GM23248 (cell line): ENCODE results near the gene ELMOD1. TPM values are rescaled to one million over a fixed set of nuclear protein-coding genes. Genes with fewer than 3 reads are reported as not detected.

Experiments used
- DNase-seq: peaks from one replicate; pipeline ENCODE4 v3.0.0-alpha.2; 2015
- H2AFZ ChIP-seq: fragments of 200-600 bp; sonication (generic); 2 replicates; pipeline ENCODE4 v1.6.1; 2016; ENCODE audit warnings: antibody characterized with exemption
- H3F3A ChIP-seq: fragments of 200-600 bp; sonication (generic); 2 replicates; pipeline ENCODE4 v1.6.1; 2016; ENCODE audit warnings: mild to moderate bottlenecking, antibody characterized with exemption, mixed run types; ENCODE audit not compliant: insufficient read depth
- H3K27ac ChIP-seq: fragments of 200-600 bp; sonication (generic); 2 replicates; pipeline ENCODE4 v1.5.1; 2016; ENCODE audit warnings: mild to moderate bottlenecking
- H3K27me3 ChIP-seq: fragments of 200-600 bp; sonication (generic); replicated peaks from 2 replicates; pipeline ENCODE4 v1.6.1; 2016; ENCODE audit warnings: mild to moderate bottlenecking; ENCODE audit not compliant: insufficient read depth
- H3K36me3 ChIP-seq: fragments of 200-600 bp; sonication (generic); 2 replicates; pipeline ENCODE4 v1.6.1; 2016; ENCODE audit warnings: low read depth, mild to moderate bottlenecking
- H3K4me1 ChIP-seq: fragments of 200-600 bp; sonication (generic); 2 replicates; pipeline ENCODE4 v1.6.1; 2016; ENCODE audit warnings: mild to moderate bottlenecking; ENCODE audit not compliant: insufficient read depth
- H3K4me2 ChIP-seq: fragments of 200-600 bp; sonication (generic); one replicate; pipeline ENCODE4 v1.6.1; 2016; ENCODE audit warnings: mild to moderate bottlenecking; ENCODE audit not compliant: unreplicated experiment
- H3K4me3 ChIP-seq: fragments of 200-600 bp; sonication (generic); 2 replicates; pipeline ENCODE4 v1.5.1; 2016; ENCODE audit warnings: mild to moderate bottlenecking
- H3K79me2 ChIP-seq: fragments of 200-600 bp; sonication (generic); 2 replicates; pipeline ENCODE4 v1.6.1; 2016; ENCODE audit warnings: mild to moderate bottlenecking; ENCODE audit not compliant: insufficient read depth
- H3K9ac ChIP-seq: fragments of 200-600 bp; sonication (generic); 2 replicates; pipeline ENCODE4 v1.6.1; 2016; ENCODE audit warnings: mild to moderate bottlenecking
- H3K9me2 ChIP-seq: fragments of 200-600 bp; sonication (generic); 2 replicates; pipeline ENCODE4 v1.6.1; 2016; ENCODE audit warnings: mixed run types, mild to moderate bottlenecking, moderate library complexity; ENCODE audit not compliant: insufficient read depth
- H3K9me3 ChIP-seq: fragments of 200-600 bp; sonication (generic); one replicate; pipeline ENCODE4 v1.6.1; 2017; ENCODE audit warnings: low read depth
- H4K20me1 ChIP-seq: fragments of 200-600 bp; sonication (generic); 2 replicates; pipeline ENCODE4 v1.6.0; 2016; ENCODE audit not compliant: insufficient read depth
- EZH2 ChIP-seq: fragments of 200-600 bp; sonication (generic); IDR thresholded peaks from 2 replicates; pipeline ENCODE4 v1.6.1; 2018; ENCODE audit warnings: antibody characterized with exemption, mild to moderate bottlenecking; ENCODE audit not compliant: insufficient read depth, poor library complexity, severe bottlenecking
- EZH2phosphoT487 ChIP-seq: fragments of 200-600 bp; sonication (generic); IDR thresholded peaks from 2 replicates; pipeline ENCODE4 v1.6.1; 2018; ENCODE audit warnings: antibody characterized with exemption, moderate library complexity, mild to moderate bottlenecking, low read depth; ENCODE audit not compliant: insufficient read depth
- WGBS, 2 experiments: methylation state at CpG; one replicate each; pipeline ENCODE4 v1.1.6; 2015 to 2017; ENCODE audit warnings: low lambda C conversion rate in 2 of 2, low coverage in 1 of 2; ENCODE audit errors: missing lambda C conversion rate in 2 of 2; 5-methylcytosine and 5-hydroxymethylcytosine counted together
- in situ Hi-C: fragments of 300-500 bp; cut with MboI; formaldehyde crosslinking; loops from 2 replicates; pipeline ENCODE4 v1.15.0; 2020
- polyA plus RNA-seq: library from polyadenylated mRNA; unstranded; fragments of >200 nt; fragmentation: Nextera tagmentation; extraction: Ambion mirVana; gene quantifications from 2 replicates; pipeline ENCODE4 v1.2.1, GENCODE V29; 2016
- total RNA-seq: library from RNA; depleted of rRNA; stranded (reverse); fragments of >200 nt; shearing (Covaris generic); gene quantifications from 2 replicates; pipeline ENCODE4 v1.2.3, GENCODE V29; 2014

Gene ELMOD1
- total and polyA plus RNA-seq, 2 experiments from 2014 or later, result 0.51 TPM; not detected in 1

DNA sequence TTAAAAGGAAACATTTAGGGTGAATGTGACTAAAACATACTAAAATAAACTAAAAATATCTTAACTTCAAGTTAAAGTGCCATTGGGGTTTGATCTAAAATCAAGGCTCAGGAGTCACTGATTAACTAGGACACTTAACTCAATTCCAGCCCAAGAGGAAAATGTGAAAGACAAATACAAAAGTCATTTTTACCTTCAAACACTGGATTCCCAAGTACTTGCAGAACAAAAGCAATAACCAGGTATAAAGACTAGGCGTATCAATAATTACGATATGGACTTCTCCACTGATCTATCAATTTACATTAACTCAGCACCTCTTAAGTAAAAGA, 41.0 kb upstream of the ELMOD1 start:
- Histone ChIP-seq H3K4me3 (no peak overlapping the region), H2AFZ (no peak overlapping the region), H4K20me1 (no peaks in the 10 kb centered on the region), H3K9me3 (no peaks in the 10 kb centered on the region), H3K4me2 (no peak overlapping the region), H3K4me1 (peaks cover 11% of the 10 kb centered on the region), H3K9me2 (no peaks in the 10 kb centered on the region), H3K27me3 (no peaks in the 10 kb centered on the region), H3K9ac (no peak overlapping the region), H3K27ac (no peak overlapping the region), H3K36me3 (peaks cover 18% of the 10 kb centered on the region; the same call in 1 of the 2 replicates), H3F3A (peaks cover 12% of the 10 kb centered on the region), H3K79me2 (no peaks in the 10 kb centered on the region)
- in situ Hi-C loops, result no loop called here
- 95 to 100% methylated on average over 2 of the region's 2 CpGs for WGBS, 2 experiments
- no peak for DNase-seq
- TF ChIP-seq EZH2phosphoT487 (no peak), EZH2 (no peak)

GRCh38 chr11:107550304-107550703, 40.6 kb upstream of the ELMOD1 start:
- WGBS, 2 experiments, result 94 to 100% methylated on average over 4 of the region's 4 CpGs
- TF ChIP-seq EZH2 (no peak), EZH2phosphoT487 (no peak)
- Histone ChIP-seq H3K27ac (no peak overlapping the region), H3K4me1 (peaks cover 8% of the 10 kb centered on the region), H3K79me2 (no peaks in the 10 kb centered on the region), H3K4me2 (no peak overlapping the region), H2AFZ (no peak overlapping the region), H3F3A (peaks cover 9% of the 10 kb centered on the region), H3K9ac (no peak overlapping the region), H3K9me2 (no peaks in the 10 kb centered on the region), H3K9me3 (no peaks in the 10 kb centered on the region), H3K36me3 (peaks cover 18% of the 10 kb centered on the region; the same call in 1 of the 2 replicates), H3K4me3 (no peak overlapping the region), H4K20me1 (no peaks in the 10 kb centered on the region), H3K27me3 (no peaks in the 10 kb centered on the region)
- in situ Hi-C loops, result no loop called here
- no peak for DNase-seq

GRCh38 chr11:107561688-107562087, 29.3 kb upstream of the ELMOD1 start:
- Histone ChIP-seq H3K4me2 (peak overlapping the region; percentile 65), H3K9me2 (no peaks in the 10 kb centered on the region), H2AFZ (no peak overlapping the region), H4K20me1 (no peaks in the 10 kb centered on the region), H3K4me3 (no peak overlapping the region), H3F3A (peaks cover 49% of the 10 kb centered on the region), H3K9me3 (no peaks in the 10 kb centered on the region), H3K36me3 (no peaks in the 10 kb centered on the region), H3K4me1 (peaks cover 50% of the 10 kb centered on the region), H3K79me2 (peaks cover 10% of the 10 kb centered on the region), H3K27me3 (no peaks in the 10 kb centered on the region), H3K27ac (peak overlapping the region; percentile 94), H3K9ac (peak overlapping the region; percentile 90)
- TF ChIP-seq EZH2phosphoT487 (peak; percentile 99), EZH2 (no peak)
- in situ Hi-C loops, result no loop called here
- peak; percentile 95 for DNase-seq

DNA sequence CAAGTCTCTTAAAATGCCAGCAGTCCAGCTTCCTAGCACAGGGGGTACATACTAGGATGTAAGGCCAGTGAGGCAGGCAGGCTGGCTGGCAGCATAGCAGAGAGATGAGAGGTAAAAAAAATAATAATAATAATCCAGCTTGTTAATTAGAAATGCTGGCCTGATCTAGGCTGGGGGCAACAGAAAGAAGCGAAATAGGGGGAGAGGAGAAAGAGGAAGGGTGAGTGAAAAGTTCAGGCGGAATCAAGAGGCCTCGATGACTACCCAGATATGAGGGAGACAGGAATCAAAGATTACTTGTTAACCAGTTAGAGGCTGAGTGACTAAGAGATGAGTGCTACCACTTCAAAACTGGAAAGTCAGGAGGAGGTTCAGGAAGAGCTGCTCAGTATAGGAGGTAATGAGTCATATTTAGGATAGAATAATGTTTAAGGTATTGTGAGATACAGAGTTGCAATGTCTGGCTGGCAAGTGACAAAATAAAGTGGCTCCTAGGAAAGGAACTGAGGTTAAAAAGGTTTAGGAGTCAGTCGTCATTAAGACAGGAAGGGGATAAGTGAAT, 28.2 kb upstream of the ELMOD1 start:
- H3K4me1 ChIP-seq, result peaks cover 50% of the 10 kb centered on the region
- peak overlapping the region; percentile 94 for H3K27ac ChIP-seq
- peaks cover 49% of the 10 kb centered on the region for H3F3A ChIP-seq
- H4K20me1 ChIP-seq, result no peaks in the 10 kb centered on the region
- in situ Hi-C loops, result no loop called here
- peaks cover 10% of the 10 kb centered on the region for H3K79me2 ChIP-seq
- H3K9me3 ChIP-seq, result no peaks in the 10 kb centered on the region
- H3K9ac ChIP-seq, result peak overlapping the region; percentile 90
- H3K36me3 ChIP-seq, result no peaks in the 10 kb centered on the region
- H3K27me3 ChIP-seq, result no peaks in the 10 kb centered on the region
- peak overlapping the region; percentile 33; the same call in 1 of the 2 replicates for H3K4me3 ChIP-seq
- peak; percentile 92 for DNase-seq
- H3K4me2 ChIP-seq, result peak overlapping the region; percentile 65
- no peak overlapping the region for H2AFZ ChIP-seq
- no peaks in the 10 kb centered on the region for H3K9me2 ChIP-seq
- no peak for TF ChIP-seq EZH2
- no peak for TF ChIP-seq EZH2phosphoT487
- 3 to 8% methylated on average over 4 of the region's 4 CpGs for WGBS, 2 experiments

- H3K9me2 ChIP-seq, result no peaks in the 10 kb centered on the region
- H3K36me3 ChIP-seq, result no peaks in the 10 kb centered on the region
- peak overlapping the region; percentile 90 for H3K9ac ChIP-seq
- H3K4me3 ChIP-seq, result peak overlapping the region; percentile 91
- no peaks in the 10 kb centered on the region for H4K20me1 ChIP-seq
- TF ChIP-seq EZH2phosphoT487 (no peak), EZH2 (no peak)
- 1 to 2% methylated on average over 2 of the region's 2 CpGs for WGBS, 2 experiments
- in situ Hi-C loops, result no loop called here
- no peaks in the 10 kb centered on the region for H3K27me3 ChIP-seq
- peaks cover 49% of the 10 kb centered on the region for H3F3A ChIP-seq
- peak; percentile 81 for DNase-seq
- no peak overlapping the region for H2AFZ ChIP-seq
- peaks cover 50% of the 10 kb centered on the region for H3K4me1 ChIP-seq
- H3K27ac ChIP-seq, result peak overlapping the region; percentile 94
- peaks cover 10% of the 10 kb centered on the region for H3K79me2 ChIP-seq
- H3K4me2 ChIP-seq, result peak overlapping the region; percentile 100
- no peaks in the 10 kb centered on the region for H3K9me3 ChIP-seq
Measured at GRCh38 chr11:107563702-107564101, 27.2 kb upstream of the ELMOD1 start.
